ENCODE measurements around the gene MLST8. TPM values are rescaled to one million over a fixed set of nuclear protein-coding genes. Genes with fewer than 3 reads are reported as not detected.

The MLST8 gene
- total RNA-seq, 1 donor from 2014 or later, result 9.4 TPM

GRCh38 chr16:2173366-2173765 lies 31.9 kb upstream of the MLST8 start:
- DNase-seq, result no peak

GRCh38 chr16:2173916-2174315 lies 31.3 kb upstream of the MLST8 start:
- no peak for DNase-seq

- no peak for DNase-seq
These were observed 30.7 kb upstream of the MLST8 start for GRCh38 chr16:2174396-2175131.

- DNase-seq, result no peak
These were observed 29.8 kb upstream of the MLST8 start for GRCh38 chr16:2175454-2175853.

GRCh38 chr16:2176047-2176446 lies 29.2 kb upstream of the MLST8 start:
- no peak for DNase-seq

- no peak for DNase-seq
These were observed 28.2 kb upstream of the MLST8 start for GRCh38 chr16:2177101-2177500.

- no peak for DNase-seq
These were observed 27.7 kb upstream of the MLST8 start for GRCh38 chr16:2177561-2177960.

- DNase-seq, result no peak
These were observed 26.7 kb upstream of the MLST8 start for GRCh38 chr16:2178321-2179106.

GRCh38 chr16:2179107-2179501 lies 26.1 kb upstream of the MLST8 start:
- DNase-seq, result no peak

- no peak for DNase-seq
These were observed 25.7 kb upstream of the MLST8 start for GRCh38 chr16:2179576-2179975.

- DNase-seq, result no peak
These were observed 24.8 kb upstream of the MLST8 start for GRCh38 chr16:2180461-2180860.

GRCh38 chr16:2180962-2181923 lies 24.0 kb upstream of the MLST8 start:
- no peak for DNase-seq

GRCh38 chr16:2181952-2182351 lies 23.3 kb upstream of the MLST8 start:
- no peak for DNase-seq

GRCh38 chr16:2183671-2184070 lies 21.6 kb upstream of the MLST8 start:
- no peak for DNase-seq

- no peak for DNase-seq
These were observed 20.9 kb upstream of the MLST8 start for GRCh38 chr16:2184346-2184745.

- no peak for DNase-seq
These were observed 20.3 kb upstream of the MLST8 start for GRCh38 chr16:2184962-2185361.

GRCh38 chr16:2186064-2186463 lies 19.2 kb upstream of the MLST8 start:
- DNase-seq, result no peak

- DNase-seq, result no peak
These were observed 18.7 kb upstream of the MLST8 start for GRCh38 chr16:2186505-2186904.

- no peak for DNase-seq
These were observed 18.0 kb upstream of the MLST8 start for GRCh38 chr16:2187212-2187611.

GRCh38 chr16:2188395-2188794 lies 16.9 kb upstream of the MLST8 start:
- DNase-seq, result no peak

GRCh38 chr16:2189252-2189893 lies 15.9 kb upstream of the MLST8 start:
- DNase-seq, result no peak

- no peak for DNase-seq
These were observed 15.1 kb upstream of the MLST8 start for GRCh38 chr16:2190002-2190658.
